CD4-positive, alpha-beta T cell (primary cell): Measurements from ENCODE around the gene TBCA. TPM values are rescaled to one million over a fixed set of nuclear protein-coding genes. Genes with fewer than 3 reads are reported as not detected.

Experiments
- ATAC-seq: fragments of 200-7000 bp; cut with Tn5 transposase; one replicate; pipeline ENCODE4 v1.10.0; 2022; ENCODE audit warnings: mild to moderate bottlenecking; ENCODE audit not compliant: poor library complexity
- CTCF ChIA-PET: fragments of 350-600 bp; sonication (Branson Sonifier 250); formaldehyde crosslinking; loops from one replicate; lab custom pipeline; 2021; ENCODE audit warnings: antibody characterized with exemption, inconsistent platforms; lab: Charles Lee
- POLR2A ChIA-PET: fragments of 350-600 bp; sonication (Branson Sonifier 250); formaldehyde crosslinking; loops from one replicate; lab custom pipeline; 2021; ENCODE audit warnings: antibody characterized with exemption, inconsistent platforms; lab: Charles Lee
- DNase-seq, 14 experiments: peaks; one replicate each; pipeline ENCODE4 v3.0.0-alpha.2; 2013 to 2020; ENCODE audit warnings: mixed read lengths in 2 of 14
- H3K27ac ChIP-seq, 2 donors: one replicate each; pipeline versions ENCODE4 v1.5.1 to v1.7.0; 2013; ENCODE audit warnings: low read length in 2 of 2, low read depth in 1 of 2, mild to moderate bottlenecking in 1 of 2
- H3K27me3 ChIP-seq, 2 experiments: 1 replicate in 1 of 2; 2 replicates in 1 of 2; pipeline versions ENCODE4 v1.6.1 to v1.7.0; 2013; ENCODE audit warnings: low read length in 2 of 2, control low read depth in 1 of 2, mild to moderate bottlenecking in 1 of 2, moderate library complexity in 1 of 2; ENCODE audit not compliant: insufficient read depth in 2 of 2, control insufficient read depth in 1 of 2
- H3K36me3 ChIP-seq: one replicate; pipeline ENCODE4 v1.6.1; 2013; ENCODE audit warnings: low read length, control low read depth; ENCODE audit not compliant: insufficient read depth
- H3K4me1 ChIP-seq: one replicate; pipeline ENCODE4 v1.6.1; 2013; ENCODE audit warnings: low read length, control low read depth; ENCODE audit not compliant: insufficient read depth
- H3K4me3 ChIP-seq: one replicate; pipeline ENCODE4 v1.5.1; 2013; ENCODE audit warnings: mild to moderate bottlenecking, low read length, moderate library complexity
- H3K9me3 ChIP-seq, 2 experiments: 1 replicate in 1 of 2; 2 replicates in 1 of 2; pipeline versions ENCODE4 v1.6.1 to v1.7.0; 2013; ENCODE audit warnings: low read length in 2 of 2, mild to moderate bottlenecking in 2 of 2, control low read depth in 1 of 2, moderate library complexity in 1 of 2; ENCODE audit not compliant: control insufficient read depth in 1 of 2, insufficient read depth in 1 of 2
- H3K27ac Mint-ChIP-seq: one replicate; pipeline ENCODE4 v1.8.0; 2020; ENCODE audit warnings: mixed read lengths
- H3K27me3 Mint-ChIP-seq: one replicate; pipeline ENCODE4 v1.8.0; 2021; ENCODE audit warnings: mixed read lengths
- H3K36me3 Mint-ChIP-seq: one replicate; pipeline ENCODE4 v1.8.0; 2021; ENCODE audit warnings: low read depth, mixed read lengths
- H3K4me1 Mint-ChIP-seq: one replicate; pipeline ENCODE4 v1.8.0; 2021; ENCODE audit warnings: low read depth, mixed read lengths
- H3K4me3 Mint-ChIP-seq: one replicate; pipeline ENCODE4 v1.8.0; 2020; ENCODE audit warnings: mild to moderate bottlenecking, mixed read lengths
- H3K9me3 Mint-ChIP-seq: one replicate; pipeline ENCODE4 v1.8.0; 2020; ENCODE audit warnings: mixed read lengths
- intact Hi-C, 2 experiments: fragments of 100-400 bp; cut with DNase I in 1 of 2; cut with micrococcal nuclease in 1 of 2; formaldehyde crosslinking; loops; one replicate each; pipeline versions ENCODE4 v1.15.1 to v1.9.0; 2023 to 2025; cut with DNase I, micrococcal nuclease
- total RNA-seq, 174 experiments: library from RNA in 2 of 174; stranded (reverse) in 2 of 174; gene quantifications; one replicate each; pipeline ENCODE4 v1.2.3 and lab custom pipeline; 2021 to 2026
- TF ChIP-seq, protein P1 (sequence below): fragments of 200-600 bp; IDR thresholded peaks from one replicate; pipeline ENCODE4 v1.8.0; 2022; ENCODE audit warnings: antibody characterized with exemption, mild to moderate bottlenecking

Gene TBCA
- total RNA-seq, 2 experiments from 2014 or later = 72.0 to 72.9 TPM

DNA sequence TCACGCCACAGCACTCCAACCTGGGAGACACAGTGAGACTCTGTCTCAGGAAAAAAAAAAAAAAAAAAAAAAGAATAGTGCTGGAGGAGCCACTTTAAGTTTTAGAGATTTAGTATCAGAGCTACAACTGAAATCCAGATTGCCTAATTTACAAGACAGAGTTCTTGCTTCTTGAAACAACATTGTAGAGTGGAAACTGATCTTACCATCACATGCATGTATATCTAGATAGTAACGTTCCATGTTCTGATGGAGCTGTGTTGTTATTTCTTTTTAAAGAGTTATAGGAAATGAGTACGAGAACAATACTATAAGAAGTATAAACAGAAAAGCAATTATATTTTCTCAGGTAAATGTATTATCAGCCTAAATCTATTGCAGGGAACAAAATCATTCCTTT, 48.9 kb downstream of the TBCA start:
- H3K27ac ChIP-seq = no peak overlapping the region
- no peaks in the 10 kb centered on the region for H3K9me3 Mint-ChIP-seq
- no peaks in the 10 kb centered on the region for H3K27me3 Mint-ChIP-seq
- peaks cover 50% of the 10 kb centered on the region for H3K4me1 Mint-ChIP-seq
- no peaks in the 10 kb centered on the region for H3K9me3 ChIP-seq
- POLR2A ChIA-PET = no interaction called here
- peaks cover 19% of the 10 kb centered on the region for H3K36me3 Mint-ChIP-seq
- no peak overlapping the region for H3K4me3 ChIP-seq
- ATAC-seq (no peak), DNase-seq (no peak)
- no peak overlapping the region for H3K27ac Mint-ChIP-seq
- TF ChIP-seq, protein P1, sequence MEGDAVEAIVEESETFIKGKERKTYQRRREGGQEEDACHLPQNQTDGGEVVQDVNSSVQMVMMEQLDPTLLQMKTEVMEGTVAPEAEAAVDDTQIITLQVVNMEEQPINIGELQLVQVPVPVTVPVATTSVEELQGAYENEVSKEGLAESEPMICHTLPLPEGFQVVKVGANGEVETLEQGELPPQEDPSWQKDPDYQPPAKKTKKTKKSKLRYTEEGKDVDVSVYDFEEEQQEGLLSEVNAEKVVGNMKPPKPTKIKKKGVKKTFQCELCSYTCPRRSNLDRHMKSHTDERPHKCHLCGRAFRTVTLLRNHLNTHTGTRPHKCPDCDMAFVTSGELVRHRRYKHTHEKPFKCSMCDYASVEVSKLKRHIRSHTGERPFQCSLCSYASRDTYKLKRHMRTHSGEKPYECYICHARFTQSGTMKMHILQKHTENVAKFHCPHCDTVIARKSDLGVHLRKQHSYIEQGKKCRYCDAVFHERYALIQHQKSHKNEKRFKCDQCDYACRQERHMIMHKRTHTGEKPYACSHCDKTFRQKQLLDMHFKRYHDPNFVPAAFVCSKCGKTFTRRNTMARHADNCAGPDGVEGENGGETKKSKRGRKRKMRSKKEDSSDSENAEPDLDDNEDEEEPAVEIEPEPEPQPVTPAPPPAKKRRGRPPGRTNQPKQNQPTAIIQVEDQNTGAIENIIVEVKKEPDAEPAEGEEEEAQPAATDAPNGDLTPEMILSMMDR = no peak
- no peak overlapping the region for H3K4me3 Mint-ChIP-seq
- CTCF ChIA-PET = interaction anchor here (0.9 to 1.6 kb wide), 2 partner anchors 11 to 150 kb away, joined by 4 to 5 read pairs; no protein-coding TSS in a partner anchor
- intact Hi-C loops = no loop called here
- H3K4me1 ChIP-seq = no peaks in the 10 kb centered on the region
- H3K36me3 ChIP-seq = no peaks in the 10 kb centered on the region
- no peaks in the 10 kb centered on the region for H3K27me3 ChIP-seq

DNA sequence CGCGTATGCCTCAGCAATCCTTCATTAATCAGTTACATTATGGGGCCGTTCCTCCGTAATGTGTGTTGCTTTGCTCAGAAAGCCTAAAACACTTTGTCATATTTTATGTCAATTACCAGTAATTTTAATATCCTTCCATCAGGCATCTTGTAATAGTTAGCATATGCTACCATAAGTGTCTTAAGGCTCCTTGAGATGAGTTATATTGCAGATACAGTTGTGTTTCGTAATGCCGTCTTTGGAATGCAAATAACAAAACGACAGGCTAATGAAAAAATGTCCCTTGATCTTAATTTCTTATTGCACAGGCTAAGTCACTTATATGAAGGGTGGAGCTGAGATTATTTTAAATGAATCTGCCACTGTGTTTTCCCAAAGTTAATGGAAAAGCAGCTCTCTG, 50.5 kb downstream of the TBCA start:
- TF ChIP-seq, protein P1 = no peak
- no peaks in the 10 kb centered on the region for H3K9me3 ChIP-seq
- H3K27me3 Mint-ChIP-seq = no peaks in the 10 kb centered on the region
- no peak overlapping the region for H3K4me3 Mint-ChIP-seq
- H3K27me3 ChIP-seq = no peaks in the 10 kb centered on the region
- POLR2A ChIA-PET = no interaction called here
- intact Hi-C loops = no loop called here
- H3K4me1 ChIP-seq = no peaks in the 10 kb centered on the region
- H3K36me3 ChIP-seq = no peaks in the 10 kb centered on the region
- CTCF ChIA-PET = interaction anchor here (1.5 kb wide), 1 partner anchor 8 kb away, joined by 4 read pairs; no protein-coding TSS in a partner anchor
- H3K9me3 Mint-ChIP-seq = no peaks in the 10 kb centered on the region
- H3K4me3 ChIP-seq = no peak overlapping the region
- no peak overlapping the region for H3K27ac ChIP-seq
- no peak for DNase-seq
- H3K36me3 Mint-ChIP-seq = peaks cover 19% of the 10 kb centered on the region
- no peak for ATAC-seq
- no peak overlapping the region for H3K27ac Mint-ChIP-seq
- peaks cover 56% of the 10 kb centered on the region for H3K4me1 Mint-ChIP-seq

GRCh38 chr5:77724934-77725333, 51.2 kb downstream of the TBCA start:
- H3K27ac Mint-ChIP-seq = no peak overlapping the region
- H3K36me3 Mint-ChIP-seq = peaks cover 19% of the 10 kb centered on the region
- Histone ChIP-seq H3K27me3 (no peaks in the 10 kb centered on the region), H3K36me3 (no peaks in the 10 kb centered on the region), H3K4me1 (no peaks in the 10 kb centered on the region), H3K9me3 (no peaks in the 10 kb centered on the region), H3K27ac (no peak overlapping the region), H3K4me3 (no peak overlapping the region)
- ATAC-seq (no peak), DNase-seq (no peak)
- H3K9me3 Mint-ChIP-seq = no peaks in the 10 kb centered on the region
- no peak overlapping the region for H3K4me3 Mint-ChIP-seq
- H3K4me1 Mint-ChIP-seq = peaks cover 53% of the 10 kb centered on the region
- ChIA-PET POLR2A (no interaction called here), CTCF (interaction anchor here (1.5 kb wide), 1 partner anchor 9 kb away, joined by 4 read pairs; no protein-coding TSS in a partner anchor)
- TF ChIP-seq, protein P1 = no peak
- intact Hi-C loops = no loop called here
- no peaks in the 10 kb centered on the region for H3K27me3 Mint-ChIP-seq
